ENCODE results near the gene RFX6.

The RFX6 gene

GRCh38 chr6:116859264-116859663 lies 17.8 kb upstream of the RFX6 start:
- Histone ChIP-seq H3K36me3 (ENCODE audit: control insufficient read depth in 2 of 2, insufficient read depth in 2 of 2, low read length in 2 of 2) (no peaks in the 10 kb centered on the region), H3K4me3 (ENCODE audit: low read length in 2 of 2) (no peak overlapping the region), H3K27ac (ENCODE audit: low read depth in 2 of 2, low read length in 2 of 2) (no peak overlapping the region), H3K9me3 (ENCODE audit: control insufficient read depth in 2 of 2, low read length in 2 of 2) (peaks cover 0 to 7% of the 10 kb centered on the region in 2 donors), H3K27me3 (ENCODE audit: control insufficient read depth in 2 of 2, insufficient read depth in 2 of 2, low read length in 2 of 2) (no peaks in the 10 kb centered on the region), H3K4me1 (ENCODE audit: control insufficient read depth in 2 of 2, insufficient read depth in 2 of 2, low read length in 2 of 2) (no peaks in the 10 kb centered on the region), H3K9ac (ENCODE audit: low read depth in 1 of 2, low read length in 2 of 2) (no peak overlapping the region)

GRCh38 chr6:116866281-116866871 lies 10.7 kb upstream of the RFX6 start:
- H3K36me3 ChIP-seq (ENCODE audit: control insufficient read depth in 2 of 2, insufficient read depth in 2 of 2, low read length in 2 of 2): no peaks in the 10 kb centered on the region
- no peak overlapping the region for H3K4me3 ChIP-seq (ENCODE audit: low read length in 2 of 2)
- no peaks in the 10 kb centered on the region for H3K9me3 ChIP-seq (ENCODE audit: control insufficient read depth in 2 of 2, low read length in 2 of 2)
- no peak overlapping the region for H3K27ac ChIP-seq (ENCODE audit: low read depth in 2 of 2, low read length in 2 of 2)
- H3K27me3 ChIP-seq (ENCODE audit: control insufficient read depth in 2 of 2, insufficient read depth in 2 of 2, low read length in 2 of 2): no peaks in the 10 kb centered on the region
- no peak overlapping the region for H3K9ac ChIP-seq (ENCODE audit: low read depth in 1 of 2, low read length in 2 of 2)
- H3K4me1 ChIP-seq (ENCODE audit: control insufficient read depth in 2 of 2, insufficient read depth in 2 of 2, low read length in 2 of 2): no peaks in the 10 kb centered on the region

GRCh38 chr6:116872771-116873170 lies 4.3 kb upstream of the RFX6 start:
- Histone ChIP-seq H3K4me1 (ENCODE audit: control insufficient read depth in 2 of 2, insufficient read depth in 2 of 2, low read length in 2 of 2) (peaks cover 0 to 7% of the 10 kb centered on the region in 2 donors), H3K9me3 (ENCODE audit: control insufficient read depth in 2 of 2, low read length in 2 of 2) (peaks cover 0 to 2% of the 10 kb centered on the region in 2 donors), H3K27ac (ENCODE audit: low read depth in 2 of 2, low read length in 2 of 2) (no peak overlapping the region), H3K9ac (ENCODE audit: low read depth in 1 of 2, low read length in 2 of 2) (no peak overlapping the region), H3K4me3 (ENCODE audit: low read length in 2 of 2) (no peak overlapping the region), H3K36me3 (ENCODE audit: control insufficient read depth in 2 of 2, insufficient read depth in 2 of 2, low read length in 2 of 2) (no peaks in the 10 kb centered on the region), H3K27me3 (ENCODE audit: control insufficient read depth in 2 of 2, insufficient read depth in 2 of 2, low read length in 2 of 2) (peaks cover 18 to 19% of the 10 kb centered on the region in 2 donors)

GRCh38 chr6:116876107-116876506 lies 935 bp upstream of the RFX6 start:
- H3K4me3 ChIP-seq (ENCODE audit: low read length in 2 of 2): no peak overlapping the region
- H3K27ac ChIP-seq (ENCODE audit: low read depth in 2 of 2, low read length in 2 of 2): no peak overlapping the region
- peaks cover 0 to 2% of the 10 kb centered on the region in 2 donors for H3K9me3 ChIP-seq (ENCODE audit: control insufficient read depth in 2 of 2, low read length in 2 of 2)
- H3K36me3 ChIP-seq (ENCODE audit: control insufficient read depth in 2 of 2, insufficient read depth in 2 of 2, low read length in 2 of 2): no peaks in the 10 kb centered on the region
- peaks cover 0 to 7% of the 10 kb centered on the region in 2 donors for H3K4me1 ChIP-seq (ENCODE audit: control insufficient read depth in 2 of 2, insufficient read depth in 2 of 2, low read length in 2 of 2)
- peaks cover 23% of the 10 kb centered on the region in 2 donors for H3K27me3 ChIP-seq (ENCODE audit: control insufficient read depth in 2 of 2, insufficient read depth in 2 of 2, low read length in 2 of 2)
- no peak overlapping the region for H3K9ac ChIP-seq (ENCODE audit: low read depth in 1 of 2, low read length in 2 of 2)

GRCh38 chr6:116877743-116878142 lies 701 bp downstream of the RFX6 start:
- Histone ChIP-seq H3K9ac (ENCODE audit: low read depth in 1 of 2, low read length in 2 of 2) (no peak overlapping the region), H3K4me3 (ENCODE audit: low read length in 2 of 2) (no peak overlapping the region), H3K4me1 (ENCODE audit: control insufficient read depth in 2 of 2, insufficient read depth in 2 of 2, low read length in 2 of 2) (peaks cover 0 to 7% of the 10 kb centered on the region in 2 donors), H3K27me3 (ENCODE audit: control insufficient read depth in 2 of 2, insufficient read depth in 2 of 2, low read length in 2 of 2) (peaks cover 23% of the 10 kb centered on the region in 2 donors), H3K27ac (ENCODE audit: low read depth in 2 of 2, low read length in 2 of 2) (no peak overlapping the region), H3K9me3 (ENCODE audit: control insufficient read depth in 2 of 2, low read length in 2 of 2) (peaks cover 0 to 2% of the 10 kb centered on the region in 2 donors), H3K36me3 (ENCODE audit: control insufficient read depth in 2 of 2, insufficient read depth in 2 of 2, low read length in 2 of 2) (no peaks in the 10 kb centered on the region)

- H3K9me3 ChIP-seq (ENCODE audit: control insufficient read depth in 2 of 2, low read length in 2 of 2): no peaks in the 10 kb centered on the region
- H3K27ac ChIP-seq (ENCODE audit: low read depth in 2 of 2, low read length in 2 of 2): no peak overlapping the region
- no peak overlapping the region for H3K9ac ChIP-seq (ENCODE audit: low read depth in 1 of 2, low read length in 2 of 2)
- H3K4me1 ChIP-seq (ENCODE audit: control insufficient read depth in 2 of 2, insufficient read depth in 2 of 2, low read length in 2 of 2): peaks cover 0 to 7% of the 10 kb centered on the region in 2 donors
- peaks cover 15 to 16% of the 10 kb centered on the region in 2 donors for H3K27me3 ChIP-seq (ENCODE audit: control insufficient read depth in 2 of 2, insufficient read depth in 2 of 2, low read length in 2 of 2)
- H3K36me3 ChIP-seq (ENCODE audit: control insufficient read depth in 2 of 2, insufficient read depth in 2 of 2, low read length in 2 of 2): no peaks in the 10 kb centered on the region
- no peak overlapping the region for H3K4me3 ChIP-seq (ENCODE audit: low read length in 2 of 2)
These were observed 4.2 kb downstream of the RFX6 start for GRCh38 chr6:116881236-116881635.

- no peaks in the 10 kb centered on the region for H3K4me1 ChIP-seq (ENCODE audit: control insufficient read depth in 2 of 2, insufficient read depth in 2 of 2, low read length in 2 of 2)
- H3K27ac ChIP-seq (ENCODE audit: low read depth in 2 of 2, low read length in 2 of 2): no peak overlapping the region
- no peaks in the 10 kb centered on the region for H3K36me3 ChIP-seq (ENCODE audit: control insufficient read depth in 2 of 2, insufficient read depth in 2 of 2, low read length in 2 of 2)
- H3K27me3 ChIP-seq (ENCODE audit: control insufficient read depth in 2 of 2, insufficient read depth in 2 of 2, low read length in 2 of 2): peaks cover under 1 to 3% of the 10 kb centered on the region in 2 donors
- H3K9me3 ChIP-seq (ENCODE audit: control insufficient read depth in 2 of 2, low read length in 2 of 2): no peaks in the 10 kb centered on the region
- no peak overlapping the region for H3K4me3 ChIP-seq (ENCODE audit: low read length in 2 of 2)
- no peak overlapping the region for H3K9ac ChIP-seq (ENCODE audit: low read depth in 1 of 2, low read length in 2 of 2)
These were observed 6.0 kb downstream of the RFX6 start for GRCh38 chr6:116883005-116883404.

- Histone ChIP-seq H3K9ac (ENCODE audit: low read depth in 1 of 2, low read length in 2 of 2) (no peak overlapping the region), H3K27me3 (ENCODE audit: control insufficient read depth in 2 of 2, insufficient read depth in 2 of 2, low read length in 2 of 2) (no peaks in the 10 kb centered on the region), H3K36me3 (ENCODE audit: control insufficient read depth in 2 of 2, insufficient read depth in 2 of 2, low read length in 2 of 2) (no peaks in the 10 kb centered on the region), H3K4me1 (ENCODE audit: control insufficient read depth in 2 of 2, insufficient read depth in 2 of 2, low read length in 2 of 2) (no peaks in the 10 kb centered on the region), H3K4me3 (ENCODE audit: low read length in 2 of 2) (no peak overlapping the region), H3K9me3 (ENCODE audit: control insufficient read depth in 2 of 2, low read length in 2 of 2) (no peaks in the 10 kb centered on the region), H3K27ac (ENCODE audit: low read depth in 2 of 2, low read length in 2 of 2) (no peak overlapping the region)
These were observed 7.5 kb downstream of the RFX6 start for GRCh38 chr6:116884530-116884929.

- Histone ChIP-seq H3K4me1 (ENCODE audit: control insufficient read depth in 2 of 2, insufficient read depth in 2 of 2, low read length in 2 of 2) (no peaks in the 10 kb centered on the region), H3K4me3 (ENCODE audit: low read length in 2 of 2) (no peak overlapping the region), H3K9ac (ENCODE audit: low read depth in 1 of 2, low read length in 2 of 2) (no peak overlapping the region), H3K27ac (ENCODE audit: low read depth in 2 of 2, low read length in 2 of 2) (no peak overlapping the region), H3K9me3 (ENCODE audit: control insufficient read depth in 2 of 2, low read length in 2 of 2) (no peaks in the 10 kb centered on the region), H3K36me3 (ENCODE audit: control insufficient read depth in 2 of 2, insufficient read depth in 2 of 2, low read length in 2 of 2) (no peaks in the 10 kb centered on the region), H3K27me3 (ENCODE audit: control insufficient read depth in 2 of 2, insufficient read depth in 2 of 2, low read length in 2 of 2) (no peaks in the 10 kb centered on the region)
These were observed 10.1 kb downstream of the RFX6 start for GRCh38 chr6:116887168-116887567.

GRCh38 chr6:116887894-116888293 lies 10.9 kb downstream of the RFX6 start:
- no peak overlapping the region for H3K27ac ChIP-seq (ENCODE audit: low read depth in 2 of 2, low read length in 2 of 2)
- no peaks in the 10 kb centered on the region for H3K9me3 ChIP-seq (ENCODE audit: control insufficient read depth in 2 of 2, low read length in 2 of 2)
- H3K27me3 ChIP-seq (ENCODE audit: control insufficient read depth in 2 of 2, insufficient read depth in 2 of 2, low read length in 2 of 2): no peaks in the 10 kb centered on the region
- no peak overlapping the region for H3K4me3 ChIP-seq (ENCODE audit: low read length in 2 of 2)
- H3K4me1 ChIP-seq (ENCODE audit: control insufficient read depth in 2 of 2, insufficient read depth in 2 of 2, low read length in 2 of 2): no peaks in the 10 kb centered on the region
- no peaks in the 10 kb centered on the region for H3K36me3 ChIP-seq (ENCODE audit: control insufficient read depth in 2 of 2, insufficient read depth in 2 of 2, low read length in 2 of 2)
- H3K9ac ChIP-seq (ENCODE audit: low read depth in 1 of 2, low read length in 2 of 2): no peak overlapping the region

Data from mucosa of rectum (tissue), 2 donors.